Large intestine (tissue), 3 donors: ENCODE data around the gene SLC16A13. TPM values are rescaled to one million over a fixed set of nuclear protein-coding genes. Genes with fewer than 3 reads are reported as not detected.
"Not testable (repeated sequence)": the region's sequence is repeated elsewhere in the genome, so short reads cannot be mapped to it uniquely, and the experiment has no call there.

ENCODE experiments used
- DNase-seq, 2 donors: peaks; one replicate each; pipeline versions ENCODE4 v3.0.0 to v3.0.0-alpha.2; 2013
- H3K27ac ChIP-seq: one replicate; pipeline ENCODE4 v1.5.1; 2013; ENCODE audit warnings: low read length
- H3K27me3 ChIP-seq: 2 replicates; pipeline ENCODE4 v1.6.1; 2013; ENCODE audit warnings: low read length; ENCODE audit not compliant: control insufficient read depth, insufficient read depth
- H3K36me3 ChIP-seq: 2 replicates; pipeline ENCODE4 v1.6.1; 2013; ENCODE audit warnings: low read length; ENCODE audit not compliant: control insufficient read depth, insufficient read depth
- H3K4me1 ChIP-seq: one replicate; pipeline ENCODE4 v1.6.1; 2013; ENCODE audit warnings: low read length; ENCODE audit not compliant: control insufficient read depth, insufficient read depth
- H3K4me3 ChIP-seq: one replicate; pipeline ENCODE4 v1.5.1; 2013; ENCODE audit warnings: low read length
- H3K9me3 ChIP-seq: one replicate; pipeline ENCODE4 v1.6.1; 2013; ENCODE audit warnings: mild to moderate bottlenecking, low read depth, low read length, moderate library complexity; ENCODE audit not compliant: control insufficient read depth
- WGBS: methylation state at CpG from one replicate; pipeline ENCODE4 v1.1.5; 2013; ENCODE audit warnings: low lambda C conversion rate; ENCODE audit not compliant: insufficient coverage; 5-methylcytosine and 5-hydroxymethylcytosine counted together
- polyA plus RNA-seq: library from polyadenylated mRNA; unstranded; fragments of 120-200 nt; gene quantifications from one replicate; pipeline ENCODE4 v1.2.1, GENCODE V29; 2013

Gene SLC16A13
- polyA plus RNA-seq, 1 donor, result 16.9 TPM

- peak; percentile 84 to 90 for DNase-seq
- peaks cover 48% of the 10 kb centered on the region for H3K27me3 ChIP-seq
- no peaks in the 10 kb centered on the region for H3K36me3 ChIP-seq
- H3K4me1 ChIP-seq, result peaks cover 40% of the 10 kb centered on the region
- WGBS, result 0% methylated on average over 1 of the region's 15 CpGs
- peaks cover 17% of the 10 kb centered on the region for H3K9me3 ChIP-seq
- no peak overlapping the region for H3K4me3 ChIP-seq
- H3K27ac ChIP-seq, result peak overlapping the region; percentile 33
Measured at GRCh38 chr17:7046127-7046724, 10.4 kb downstream of the SLC16A13 start.

GRCh38 chr17:7046725-7047397 is 11.0 kb downstream of the SLC16A13 start:
- DNase-seq, result peak; percentile 79 to 92
- Histone ChIP-seq H3K9me3 (peaks cover 17% of the 10 kb centered on the region), H3K27ac (peak overlapping the region; percentile 33), H3K27me3 (peaks cover 43% of the 10 kb centered on the region), H3K4me1 (peaks cover 40% of the 10 kb centered on the region)
- H3K36me3 ChIP-seq, H3K4me3 ChIP-seq: not testable (repeated sequence)
- 0% methylated on average over 3 of the region's 26 CpGs for WGBS

GRCh38 chr17:7047566-7047965 is 11.8 kb downstream of the SLC16A13 start:
- Histone ChIP-seq H3K27me3 (peaks cover 36% of the 10 kb centered on the region), H3K4me3 (no peak overlapping the region), H3K27ac (no peak overlapping the region), H3K36me3 (no peaks in the 10 kb centered on the region), H3K9me3 (peaks cover 15% of the 10 kb centered on the region), H3K4me1 (peaks cover 35% of the 10 kb centered on the region)
- DNase-seq, result no peak
- WGBS, result 79% methylated on average over 2 of the region's 6 CpGs

GRCh38 chr17:7048968-7049367 is 13.2 kb downstream of the SLC16A13 start:
- Histone ChIP-seq H3K9me3 (peaks cover under 1% of the 10 kb centered on the region), H3K27me3 (peaks cover 27% of the 10 kb centered on the region), H3K4me3 (no peak overlapping the region), H3K27ac (no peak overlapping the region), H3K36me3 (no peaks in the 10 kb centered on the region), H3K4me1 (peaks cover 22% of the 10 kb centered on the region)
- WGBS, result no CpG with 5 or more reads among the region's 6 CpGs
- no peak for DNase-seq

GRCh38 chr17:7050583-7050982 is 14.8 kb downstream of the SLC16A13 start:
- H3K36me3 ChIP-seq, H3K27ac ChIP-seq, H3K4me3 ChIP-seq, DNase-seq, H3K9me3 ChIP-seq: not testable (repeated sequence)
- H3K4me1 ChIP-seq, result peaks cover 15% of the 10 kb centered on the region
- H3K27me3 ChIP-seq, result peaks cover 13% of the 10 kb centered on the region
- no CpG with 5 or more reads among the region's 9 CpGs for WGBS

- DNase-seq, result no peak
- no CpG with 5 or more reads among the region's 4 CpGs for WGBS
- Histone ChIP-seq H3K27ac (no peak overlapping the region), H3K4me3 (no peak overlapping the region), H3K9me3 (no peaks in the 10 kb centered on the region), H3K36me3 (no peaks in the 10 kb centered on the region), H3K27me3 (peaks cover 7% of the 10 kb centered on the region), H3K4me1 (no peaks in the 10 kb centered on the region)
Measured at GRCh38 chr17:7056386-7056785, 20.6 kb downstream of the SLC16A13 start.

- no peak overlapping the region for H3K4me3 ChIP-seq
- 77% methylated on average over 4 of the region's 7 CpGs for WGBS
Measured at GRCh38 chr17:7058831-7059447, 23.1 kb downstream of the SLC16A13 start.

GRCh38 chr17:7060165-7060891 is 24.5 kb downstream of the SLC16A13 start:
- no peak overlapping the region for H3K27ac ChIP-seq
- H3K9me3 ChIP-seq, result no peaks in the 10 kb centered on the region
- WGBS, result 67% methylated on average over 3 of the region's 6 CpGs
- no peaks in the 10 kb centered on the region for H3K36me3 ChIP-seq
- no peak for DNase-seq
- peaks cover 2% of the 10 kb centered on the region for H3K27me3 ChIP-seq
- H3K4me1 ChIP-seq, result no peaks in the 10 kb centered on the region
- no peak overlapping the region for H3K4me3 ChIP-seq

More at GRCh38 chr17:7058831-7059447, 23.1 kb downstream of the SLC16A13 start:
- Histone ChIP-seq H3K9me3 (no peaks in the 10 kb centered on the region), H3K27ac (no peak overlapping the region), H3K36me3 (no peaks in the 10 kb centered on the region), H3K27me3 (peaks cover 2% of the 10 kb centered on the region), H3K4me1 (no peaks in the 10 kb centered on the region)
- DNase-seq, result no peak

- WGBS, result 14% methylated on average over 1 of the region's 6 CpGs
- H3K27me3 ChIP-seq, result peaks cover 2% of the 10 kb centered on the region
Measured at GRCh38 chr17:7063518-7064094, 27.8 kb downstream of the SLC16A13 start.

GRCh38 chr17:7064261-7064660 is 28.4 kb downstream of the SLC16A13 start:
- no peak for DNase-seq
- Histone ChIP-seq H3K27ac (no peak overlapping the region), H3K4me3 (no peak overlapping the region), H3K4me1 (no peaks in the 10 kb centered on the region), H3K27me3 (peaks cover 2% of the 10 kb centered on the region), H3K36me3 (no peaks in the 10 kb centered on the region), H3K9me3 (peaks cover under 1% of the 10 kb centered on the region)
- no CpG with 5 or more reads among the region's 4 CpGs for WGBS

More at GRCh38 chr17:7063518-7064094, 27.8 kb downstream of the SLC16A13 start:
- H3K9me3 ChIP-seq, result no peaks in the 10 kb centered on the region
- no peak overlapping the region for H3K27ac ChIP-seq
- H3K4me1 ChIP-seq, result no peaks in the 10 kb centered on the region
- no peak overlapping the region for H3K4me3 ChIP-seq
- DNase-seq, result no peak
- no peaks in the 10 kb centered on the region for H3K36me3 ChIP-seq
